ENCODE results near the gene CKB. TPM values are rescaled to one million over a fixed set of nuclear protein-coding genes. Genes with fewer than 3 reads are reported as not detected.

Gene CKB
- total and polyA plus RNA-seq, 9 of the 15 experiments (the other 6 are each of a cell fraction or from before 2014, with no cell fraction given) = 23.9 to 692 (median 132) TPM

- TF ChIP-seq MBD2 (IDR thresholded peaks at IDR 0.05; ENCODE audit: borderline replicate concordance, low read depth) (0 out of 2 replicates have a peak, but pooled peaks have one; percentile 8), ZC3H11A (IDR thresholded peaks at IDR 0.05; ENCODE audit: low read depth, low read length) (no peak), HDAC1 (IDR thresholded peaks at IDR 0.05) (no peak), FOS (IDR thresholded peaks at IDR 0.05; ENCODE audit: extremely low read depth, insufficient read length) (no peak), BRD9 (IDR thresholded peaks at IDR 0.05; ENCODE audit: low read depth, partially characterized antibody) (peak; percentile 29), ZNF384 (IDR thresholded peaks at IDR 0.05; ENCODE audit: low read depth, low read length) (no peak), HMGXB4 (CRISPR knock-in tag; IDR thresholded peaks at IDR 0.05) (no peak), PRDM10 (IDR thresholded peaks at IDR 0.05; ENCODE audit: partially characterized antibody) (no peak), VEZF1 (CRISPR knock-in tag; IDR thresholded peaks at IDR 0.05) (peak; percentile 58; the same call in 1 of the 2 replicates), NR3C1 (CRISPR knock-in tag; IDR thresholded peaks at IDR 0.05) (no peak), SNRNP70 (optimal IDR thresholded peaks at IDR 0.05; ENCODE audit: low read depth, low read length) (no peak), EP300 (IDR thresholded peaks at IDR 0.05; ENCODE audit: low read length) (no peak), SIN3A (IDR thresholded peaks at IDR 0.05; ENCODE audit: borderline replicate concordance in 2 of 2, control insufficient read depth in 1 of 2, low read depth in 2 of 2, low read length in 2 of 2) (0 out of 4 replicates have a peak, but pooled peaks of 1 of the 2 experiments have one; percentile 54), MCM5 (IDR thresholded peaks at IDR 0.05; ENCODE audit: low read depth) (no peak), ZNF124 (CRISPR knock-in tag; IDR thresholded peaks at IDR 0.05) (no peak)
- TF ChIP-seq, protein P1, sequence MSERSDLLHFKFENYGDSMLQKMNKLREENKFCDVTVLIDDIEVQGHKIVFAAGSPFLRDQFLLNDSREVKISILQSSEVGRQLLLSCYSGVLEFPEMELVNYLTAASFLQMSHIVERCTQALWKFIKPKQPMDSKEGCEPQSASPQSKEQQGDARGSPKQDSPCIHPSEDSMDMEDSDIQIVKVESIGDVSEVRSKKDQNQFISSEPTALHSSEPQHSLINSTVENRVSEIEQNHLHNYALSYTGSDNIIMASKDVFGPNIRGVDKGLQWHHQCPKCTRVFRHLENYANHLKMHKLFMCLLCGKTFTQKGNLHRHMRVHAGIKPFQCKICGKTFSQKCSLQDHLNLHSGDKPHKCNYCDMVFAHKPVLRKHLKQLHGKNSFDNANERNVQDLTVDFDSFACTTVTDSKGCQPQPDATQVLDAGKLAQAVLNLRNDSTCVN (CRISPR knock-in tag; IDR thresholded peaks at IDR 0.05) = no peak
Measured at GRCh38 chr14:103518422-103519042, 4.1 kb downstream of the CKB start (continued).
